Ishikawa (cell line): ENCODE results near the gene RNASEH2B.

Experiments used
- CEBPB ChIP-seq: IDR thresholded peaks from 2 replicates; pipeline ENCODE4 v1.6.1; 2012
- EGR1 ChIP-seq: IDR thresholded peaks from 2 replicates; pipeline ENCODE4 v1.6.1; 2012
- EP300 ChIP-seq: IDR thresholded peaks from 2 replicates; pipeline ENCODE4 v1.6.1; 2012; ENCODE audit warnings: borderline replicate concordance
- FOXM1 ChIP-seq: IDR thresholded peaks from 2 replicates; pipeline ENCODE4 v1.6.1; 2012; ENCODE audit warnings: low read depth, borderline replicate concordance
- RAD21 ChIP-seq: IDR thresholded peaks from 2 replicates; pipeline ENCODE4 v1.6.1; 2012; ENCODE audit warnings: low read depth
- REST ChIP-seq: IDR thresholded peaks from 2 replicates; pipeline ENCODE4 v1.6.1; 2012; ENCODE audit warnings: low read depth, mild to moderate bottlenecking
- TAF1 ChIP-seq: IDR thresholded peaks from 2 replicates; pipeline ENCODE4 v1.6.1; 2012; ENCODE audit warnings: low read depth, mild to moderate bottlenecking
- YY1 ChIP-seq: IDR thresholded peaks from 2 replicates; pipeline ENCODE4 v1.6.1; 2012; ENCODE audit warnings: low read depth
- TF ChIP-seq, protein P1 (sequence below): IDR thresholded peaks from 2 replicates; pipeline ENCODE4 v1.6.1; 2012
- TF ChIP-seq, protein P2 (sequence below): IDR thresholded peaks from 2 replicates; pipeline ENCODE4 v1.6.1; 2012

DNA sequence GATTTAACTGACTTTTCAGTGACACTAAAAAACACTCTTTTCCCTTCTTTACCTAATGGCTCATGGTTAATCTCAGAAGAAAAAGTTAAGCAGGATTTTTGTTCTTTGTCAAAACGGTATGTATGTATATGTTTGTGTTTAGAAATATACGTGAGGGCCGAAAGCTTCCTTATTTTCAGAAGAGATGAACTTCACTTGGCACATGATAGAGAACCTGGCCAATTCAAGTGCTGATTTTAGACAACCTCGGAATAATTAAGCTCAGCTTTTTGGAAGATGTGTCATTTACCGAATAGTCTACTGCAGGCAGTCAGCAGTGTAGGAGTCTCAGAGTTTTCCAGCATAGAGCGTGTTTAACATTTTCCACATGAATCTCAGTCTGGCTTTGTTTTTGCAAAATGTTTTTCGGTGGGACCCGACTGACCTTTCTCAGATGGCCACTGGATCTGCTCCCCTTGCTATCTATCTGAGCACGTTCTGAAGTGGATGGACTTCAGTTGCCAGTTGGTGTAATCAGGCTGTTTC is 4.6 kb downstream of the RNASEH2B start:
- TF ChIP-seq REST (no peak), RAD21 (no peak), EGR1 (no peak), TAF1 (no peak), EP300 (no peak), YY1 (no peak), FOXM1 (no peak), CEBPB (no peak)
- TF ChIP-seq, protein P1, sequence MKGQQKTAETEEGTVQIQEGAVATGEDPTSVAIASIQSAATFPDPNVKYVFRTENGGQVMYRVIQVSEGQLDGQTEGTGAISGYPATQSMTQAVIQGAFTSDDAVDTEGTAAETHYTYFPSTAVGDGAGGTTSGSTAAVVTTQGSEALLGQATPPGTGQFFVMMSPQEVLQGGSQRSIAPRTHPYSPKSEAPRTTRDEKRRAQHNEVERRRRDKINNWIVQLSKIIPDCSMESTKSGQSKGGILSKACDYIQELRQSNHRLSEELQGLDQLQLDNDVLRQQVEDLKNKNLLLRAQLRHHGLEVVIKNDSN, result no peak
- TF ChIP-seq, protein P2, sequence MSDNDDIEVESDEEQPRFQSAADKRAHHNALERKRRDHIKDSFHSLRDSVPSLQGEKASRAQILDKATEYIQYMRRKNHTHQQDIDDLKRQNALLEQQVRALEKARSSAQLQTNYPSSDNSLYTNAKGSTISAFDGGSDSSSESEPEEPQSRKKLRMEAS, result no peak
